SK-MEL-5 (cell line): ENCODE data around the gene SUMF1. TPM values are rescaled to one million over a fixed set of nuclear protein-coding genes. Genes with fewer than 3 reads are reported as not detected.
"Not testable (repeated sequence)": the region's sequence is repeated elsewhere in the genome, so short reads cannot be mapped to it uniquely, and the experiment has no call there.

Experiments
- DNase-seq: peaks from one replicate; pipeline ENCODE4 v3.0.0-alpha.2; 2016; ENCODE audit warnings: low read depth, low spot score
- in situ Hi-C: cut with HindIII; loops from 2 replicates; pipeline ENCODE4 v1.10.0; 2016; ENCODE audit warnings: low sequenced_read_pairs, high pct_unique_total_duplicates, low pct_unique_long_range_greater_than_20kb
- total RNA-seq: library from RNA; depleted of rRNA; stranded (reverse); fragments of >200 nt; shearing (Covaris generic); gene quantifications from 2 replicates; pipeline ENCODE4 v1.2.3, GENCODE V29; 2014

The SUMF1 gene
- total RNA-seq, 1 experiment from 2014 or later, result 78.2 TPM

- DNase-seq, result no peak
- in situ Hi-C loops, result no loop called here
Measured at GRCh38 chr3:4336850-4337546, 130.1 kb downstream of the SUMF1 start.

GRCh38 chr3:4335840-4336562 is 131.1 kb downstream of the SUMF1 start:
- no peak for DNase-seq
- in situ Hi-C loops, result no loop called here

GRCh38 chr3:4334548-4334947 is 132.5 kb downstream of the SUMF1 start:
- no peak for DNase-seq
- in situ Hi-C loops, result no loop called here

- DNase-seq, result no peak
- in situ Hi-C loops, result no loop called here
Measured at GRCh38 chr3:4332991-4333390, 134.1 kb downstream of the SUMF1 start.

- DNase-seq, result no peak
- in situ Hi-C loops, result no loop called here
Measured at GRCh38 chr3:4332574-4332973, 134.5 kb downstream of the SUMF1 start.

GRCh38 chr3:4332111-4332510 is 135.0 kb downstream of the SUMF1 start:
- DNase-seq, result no peak
- in situ Hi-C loops, result no loop called here

GRCh38 chr3:4329806-4330205 is 137.3 kb downstream of the SUMF1 start:
- in situ Hi-C loops, result not testable (repeated sequence)

GRCh38 chr3:4326868-4327267 is 140.2 kb downstream of the SUMF1 start:
- DNase-seq, result no peak
- in situ Hi-C loops, result no loop called here

More at GRCh38 chr3:4329806-4330205, 137.3 kb downstream of the SUMF1 start:
- DNase-seq, result not testable (repeated sequence)

GRCh38 chr3:4323246-4324027 is 143.6 kb downstream of the SUMF1 start:
- in situ Hi-C loops, result no loop called here
- DNase-seq, result no peak

- DNase-seq, result no peak
- in situ Hi-C loops, result no loop called here
Measured at GRCh38 chr3:4322635-4323034, 144.4 kb downstream of the SUMF1 start.

GRCh38 chr3:4321732-4322131 is 145.3 kb downstream of the SUMF1 start:
- DNase-seq, result no peak
- in situ Hi-C loops, result no loop called here

GRCh38 chr3:4320096-4320911 is 146.8 kb downstream of the SUMF1 start:
- no peak for DNase-seq
- in situ Hi-C loops, result no loop called here

- in situ Hi-C loops, result no loop called here
- no peak for DNase-seq
Measured at GRCh38 chr3:4314688-4315087, 152.4 kb downstream of the SUMF1 start.

- no peak for DNase-seq
- in situ Hi-C loops, result no loop called here
Measured at GRCh38 chr3:4313606-4314293, 153.3 kb downstream of the SUMF1 start.

- DNase-seq, result no peak
- in situ Hi-C loops, result no loop called here
Measured at GRCh38 chr3:4311496-4311895, 155.6 kb downstream of the SUMF1 start.
